GM18861 (cell line): Measurements from ENCODE around the gene FBXO48.

Experiments
- ATAC-seq: cut with Tn5 transposase; IDR thresholded peaks from one replicate; pipeline ENCODE4 v1.9.1; 2021; ENCODE audit not compliant: unreplicated experiment

FBXO48 gene

DNA sequence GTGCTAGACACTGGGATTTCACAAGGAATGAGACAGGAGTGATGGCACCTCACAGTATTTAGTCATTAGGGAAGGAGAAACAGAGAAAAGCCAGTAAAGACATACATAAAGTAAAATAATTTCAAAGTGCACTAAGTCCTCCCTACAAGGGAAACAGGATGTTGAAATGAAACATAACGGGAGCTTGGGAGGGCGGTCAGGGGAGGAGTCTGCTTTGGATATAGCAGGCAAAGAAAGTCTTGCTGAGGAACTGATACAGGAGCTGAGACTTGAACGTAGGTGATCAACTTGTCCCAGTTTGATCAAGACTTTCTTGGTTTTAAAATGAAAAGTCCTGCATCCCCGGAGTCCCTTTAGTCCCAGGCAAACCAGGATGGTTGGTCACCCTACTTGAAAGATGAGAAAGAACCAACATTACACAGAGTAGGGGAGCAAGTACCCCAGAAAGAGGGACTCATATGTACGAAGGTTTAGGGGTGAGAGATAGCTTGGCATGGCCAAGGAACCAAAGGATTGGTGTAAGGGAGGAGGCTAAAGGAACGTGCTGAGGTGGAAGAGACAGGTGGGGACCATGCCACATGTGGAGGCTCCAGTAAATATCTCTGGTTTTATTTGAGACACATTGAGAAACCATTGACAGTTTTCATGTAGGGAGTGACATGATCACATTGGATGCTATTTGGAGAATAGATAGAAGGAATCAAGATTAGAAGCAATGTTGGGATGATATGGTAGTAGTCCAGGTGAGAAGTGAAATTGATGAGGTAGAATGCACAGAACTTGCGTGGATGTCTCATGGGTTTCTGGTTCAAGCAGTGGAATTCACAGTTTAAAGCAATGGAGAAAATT is 28.4 kb downstream of the FBXO48 start:
- ATAC-seq = no peak

DNA sequence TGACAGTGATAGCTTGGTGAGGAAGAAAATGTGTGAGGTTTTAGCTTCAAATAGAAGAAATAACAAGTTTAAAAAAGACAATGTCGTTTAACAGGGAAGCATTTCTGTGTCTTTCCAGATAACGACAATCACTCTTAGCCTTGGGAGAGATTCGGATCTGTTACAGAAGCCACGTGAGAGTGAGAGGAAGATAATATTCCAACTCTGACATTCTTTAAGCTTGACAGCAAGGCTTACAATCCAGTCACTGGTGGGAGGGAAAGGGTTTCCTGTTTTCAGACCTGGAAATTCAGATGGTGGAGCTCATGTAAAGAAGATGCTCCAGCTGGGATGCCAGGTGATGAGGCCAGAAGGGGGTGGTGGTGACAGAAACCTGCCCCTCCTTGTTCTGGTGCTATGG is 30.8 kb downstream of the FBXO48 start:
- ATAC-seq = no peak

DNA sequence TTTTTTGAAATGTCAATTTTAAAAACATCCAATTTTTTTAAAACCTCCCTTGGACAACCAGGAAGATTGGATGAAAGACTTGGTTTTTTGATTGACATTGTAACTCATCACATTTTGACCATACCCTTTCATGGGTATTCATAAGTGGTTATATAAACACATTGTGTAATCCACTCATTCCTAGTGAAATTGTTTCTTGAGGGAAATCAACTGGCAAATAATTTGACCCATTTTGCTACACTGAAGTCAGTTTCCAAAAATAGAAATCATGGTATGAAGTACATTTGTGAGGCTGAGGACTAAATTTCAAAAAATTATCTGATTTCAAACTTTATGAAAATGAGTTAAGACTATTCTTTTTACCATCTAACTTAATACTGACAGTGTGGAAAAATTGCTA is 31.5 kb downstream of the FBXO48 start:
- no peak for ATAC-seq

DNA sequence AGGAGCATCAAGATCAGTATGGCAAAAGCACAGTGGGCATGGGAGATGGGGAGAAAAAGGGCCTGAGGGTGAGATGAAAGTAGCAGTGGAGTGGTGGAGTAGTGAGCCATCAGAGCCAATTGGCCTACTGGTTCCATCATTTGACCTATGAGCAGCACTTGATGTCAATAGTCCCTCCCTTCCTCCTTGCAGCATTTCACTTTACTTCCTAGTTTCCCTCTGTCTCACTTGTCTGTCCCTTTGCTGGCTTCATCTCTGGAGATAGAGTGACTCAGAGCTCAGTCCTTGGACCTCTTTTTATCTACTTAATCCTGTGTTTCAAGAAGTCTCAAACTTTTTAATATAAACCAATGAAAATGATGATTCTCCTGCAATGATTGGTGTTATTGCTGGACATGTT is 32.1 kb downstream of the FBXO48 start:
- ATAC-seq = no peak

DNA sequence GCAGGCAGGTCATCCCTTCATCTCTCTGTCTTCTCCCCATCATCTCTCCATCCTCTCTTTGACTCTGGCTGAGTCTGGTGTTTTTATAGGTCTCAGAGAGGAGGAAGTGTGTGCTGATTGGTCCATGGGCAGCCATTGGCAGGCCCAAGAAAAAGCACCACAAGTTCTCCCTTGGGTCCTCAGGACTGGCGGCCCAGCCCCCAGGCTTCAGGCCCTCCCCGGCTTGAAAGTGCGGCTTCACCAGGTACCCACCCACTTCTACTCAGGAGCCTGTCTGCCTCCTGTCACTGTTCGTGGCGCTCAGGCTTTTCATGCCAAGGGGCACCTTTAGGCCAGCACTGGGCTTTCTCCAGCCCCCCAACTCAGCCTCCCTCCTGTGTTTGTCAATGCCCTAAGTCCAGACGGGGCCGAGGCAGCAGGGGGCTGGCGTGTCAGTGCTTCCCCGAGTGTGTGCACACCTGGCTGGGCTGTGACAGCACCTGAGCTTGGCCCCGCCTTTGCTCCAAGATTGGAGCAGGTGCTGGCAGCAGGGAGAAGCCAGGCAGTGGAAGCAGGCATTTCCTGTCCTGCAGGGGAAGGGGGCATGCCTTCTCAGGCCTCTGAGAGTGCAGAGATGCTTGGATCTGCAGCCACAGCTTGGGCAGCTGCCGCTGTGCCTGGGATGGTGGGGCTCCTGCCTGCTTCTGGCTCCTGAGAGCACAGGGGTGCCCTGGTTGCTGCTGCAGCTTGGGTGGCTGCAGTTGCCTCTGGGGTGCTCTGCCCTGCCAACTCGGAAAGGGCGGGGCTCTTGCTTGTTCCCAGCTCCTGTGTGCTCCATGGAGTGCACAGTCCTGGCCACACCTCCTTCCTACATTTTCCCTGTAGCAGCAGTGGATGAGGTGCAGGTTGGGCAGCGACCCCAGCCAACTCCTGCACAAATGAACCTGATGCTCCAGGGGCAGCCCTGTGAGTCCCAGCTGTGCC is 34.1 kb downstream of the FBXO48 start:
- no peak for ATAC-seq

DNA sequence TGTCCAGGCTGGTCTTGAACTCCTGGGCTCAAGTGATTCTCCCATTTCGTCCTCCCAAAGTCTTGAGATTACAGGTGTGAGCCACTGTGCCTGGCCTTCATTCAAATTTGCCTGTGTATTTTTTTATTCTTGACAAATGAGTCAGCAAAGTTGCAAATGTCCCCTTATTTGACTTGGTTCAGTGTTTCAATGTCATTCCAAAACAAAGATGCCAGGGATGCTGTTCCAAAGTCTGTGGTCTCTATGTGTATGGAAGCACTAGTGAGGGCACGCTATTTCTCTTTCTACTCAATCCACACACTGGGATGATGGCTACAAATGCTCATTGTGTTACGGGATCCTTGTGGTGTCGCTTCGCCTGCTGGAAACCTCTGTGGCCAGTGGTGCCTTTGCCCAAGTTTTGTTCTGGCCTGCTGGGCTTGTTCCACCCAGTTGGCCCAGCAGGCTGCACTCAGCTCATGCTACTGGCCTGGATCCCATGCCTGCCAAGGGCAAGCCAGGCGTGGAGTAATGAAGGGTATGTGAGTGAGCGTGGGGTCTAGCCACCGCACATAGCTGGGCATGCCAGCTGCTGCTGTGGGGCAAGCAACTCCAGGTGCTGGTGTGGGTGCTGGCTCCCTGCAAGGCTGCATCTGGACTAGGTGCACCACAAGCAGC is 35.6 kb downstream of the FBXO48 start:
- no peak for ATAC-seq

DNA sequence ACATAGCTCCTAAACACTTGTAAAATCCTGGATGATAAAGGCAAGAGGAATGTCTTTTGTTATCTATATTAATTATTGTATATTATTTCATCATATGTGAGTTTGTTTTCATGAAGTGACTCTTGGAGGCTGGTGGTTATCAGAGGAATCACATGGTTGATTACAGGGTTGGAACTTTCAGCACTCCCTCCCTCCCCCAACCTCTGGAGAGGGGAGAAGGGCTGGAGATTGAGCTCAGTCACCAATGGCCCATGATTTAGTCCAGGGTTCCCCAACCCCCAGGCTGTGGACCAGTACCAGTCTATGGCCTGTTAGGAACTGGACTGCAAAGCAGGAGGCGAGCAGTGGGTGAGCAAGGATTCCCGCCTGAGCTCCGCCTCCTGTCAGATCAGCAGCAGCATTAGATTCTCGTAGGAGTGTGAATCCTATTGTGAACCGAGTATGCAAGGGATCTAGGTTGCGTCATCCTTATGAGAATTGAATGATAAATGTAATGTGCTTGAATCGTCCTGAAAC is 37.7 kb downstream of the FBXO48 start:
- ATAC-seq = no peak

DNA sequence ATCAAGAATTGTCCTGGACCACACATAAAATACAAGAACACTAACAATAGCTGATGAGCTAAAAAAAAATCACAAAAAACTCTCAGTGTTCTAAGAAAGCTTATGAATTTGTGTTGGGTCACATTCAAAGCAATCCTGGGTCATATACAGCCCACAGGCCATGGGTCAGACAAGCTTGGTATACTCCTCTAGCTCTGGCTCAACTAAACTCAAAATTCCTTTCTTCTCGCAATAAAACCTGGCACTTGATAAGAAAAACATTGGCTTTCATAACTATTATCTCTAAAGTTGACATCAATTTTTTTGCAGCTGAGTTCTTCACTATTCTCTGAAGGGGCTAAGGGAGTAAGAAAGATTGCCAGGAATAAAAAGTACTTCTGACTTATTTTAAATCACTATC is 38.3 kb downstream of the FBXO48 start:
- no peak for ATAC-seq

DNA sequence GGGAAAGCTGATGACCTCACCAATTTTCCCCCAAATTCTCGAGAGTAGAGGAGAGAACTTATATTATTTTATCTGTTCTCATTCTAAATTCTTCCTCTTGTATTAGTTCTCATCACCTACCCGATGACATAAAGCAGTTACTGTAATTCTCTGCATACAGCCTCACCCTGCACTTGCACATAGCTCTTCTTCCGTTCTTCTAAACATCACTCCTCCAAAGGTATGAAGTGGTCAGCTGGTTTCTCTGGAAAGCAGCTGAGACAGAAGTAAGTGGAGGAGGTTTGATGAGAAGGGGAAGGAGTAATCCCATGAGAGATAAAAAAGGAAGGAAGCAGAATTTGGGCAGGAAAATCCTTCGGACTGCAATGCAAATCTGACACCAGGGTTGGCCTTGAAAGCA is 39.0 kb downstream of the FBXO48 start:
- no peak for ATAC-seq

DNA sequence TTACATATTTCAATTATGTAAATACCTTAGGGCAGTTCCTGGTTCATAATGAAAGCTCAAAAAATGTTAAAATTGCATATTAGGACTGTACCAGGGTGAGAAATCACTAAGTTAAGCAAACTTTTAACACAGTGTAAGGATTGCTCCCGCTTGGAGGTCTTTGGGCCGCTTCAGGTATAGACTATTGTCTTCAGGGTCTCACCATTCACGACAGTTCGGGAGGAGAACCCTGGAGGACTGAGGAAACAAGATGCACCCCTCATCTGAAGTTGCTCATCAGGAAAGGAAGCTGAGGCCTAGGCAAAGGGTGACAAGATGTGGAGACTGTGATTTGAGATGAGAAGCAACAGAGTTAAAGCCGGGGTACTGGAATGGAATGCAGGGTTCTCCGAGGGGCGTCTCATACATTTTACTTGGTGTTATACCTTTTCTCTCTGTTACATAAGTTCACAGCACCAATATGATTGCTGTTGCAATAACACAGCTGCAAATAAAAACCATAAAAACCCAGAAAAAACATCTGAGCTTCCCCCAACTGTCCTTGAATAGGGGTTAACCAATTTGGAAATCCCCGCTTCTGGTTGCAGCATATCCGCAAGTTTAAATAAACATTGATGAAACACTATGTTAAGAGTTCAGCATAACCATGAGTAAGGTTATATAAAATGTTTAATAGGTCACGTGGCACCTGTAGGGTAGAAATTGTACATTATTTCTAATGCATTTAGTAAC is 40.1 kb downstream of the FBXO48 start:
- no peak for ATAC-seq

DNA sequence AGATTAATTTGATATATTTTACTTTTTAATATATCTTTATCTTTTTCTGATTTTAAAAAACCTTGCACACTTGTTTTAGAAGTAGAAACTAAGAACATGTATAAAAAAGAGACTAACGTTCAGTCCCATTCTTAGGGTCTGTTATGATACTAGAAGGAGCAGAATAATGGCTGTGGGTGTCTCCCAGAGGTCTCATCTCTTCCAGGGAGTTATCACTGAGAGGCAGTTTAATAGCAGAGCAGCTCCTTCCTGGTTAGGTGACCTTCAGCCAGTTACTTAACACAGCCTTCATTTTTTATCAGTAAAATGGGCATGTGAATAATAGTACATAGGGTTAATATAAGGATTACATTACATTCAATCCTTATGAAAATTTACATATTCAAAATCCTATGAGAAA is 40.6 kb downstream of the FBXO48 start:
- ATAC-seq = no peak

DNA sequence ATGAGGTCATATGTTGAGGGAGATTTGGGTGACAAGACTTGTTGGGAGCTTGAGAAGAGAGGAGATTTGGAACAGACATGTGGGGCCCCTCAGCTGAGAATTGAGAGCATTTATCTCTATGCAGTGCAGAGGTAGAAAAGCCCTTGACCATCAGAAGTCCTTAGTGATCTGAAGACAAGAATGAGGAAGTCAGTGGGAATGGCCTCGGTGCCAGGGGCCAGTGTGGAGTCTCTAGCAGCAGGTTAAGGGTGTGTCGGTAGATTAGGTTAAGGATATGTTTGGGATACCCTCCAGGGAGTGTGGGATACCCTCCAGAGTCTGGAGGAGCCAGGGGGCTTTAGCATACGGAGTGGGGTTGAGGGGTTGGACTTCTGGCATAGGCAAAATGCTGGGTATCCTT is 41.6 kb downstream of the FBXO48 start:
- ATAC-seq = no peak

DNA sequence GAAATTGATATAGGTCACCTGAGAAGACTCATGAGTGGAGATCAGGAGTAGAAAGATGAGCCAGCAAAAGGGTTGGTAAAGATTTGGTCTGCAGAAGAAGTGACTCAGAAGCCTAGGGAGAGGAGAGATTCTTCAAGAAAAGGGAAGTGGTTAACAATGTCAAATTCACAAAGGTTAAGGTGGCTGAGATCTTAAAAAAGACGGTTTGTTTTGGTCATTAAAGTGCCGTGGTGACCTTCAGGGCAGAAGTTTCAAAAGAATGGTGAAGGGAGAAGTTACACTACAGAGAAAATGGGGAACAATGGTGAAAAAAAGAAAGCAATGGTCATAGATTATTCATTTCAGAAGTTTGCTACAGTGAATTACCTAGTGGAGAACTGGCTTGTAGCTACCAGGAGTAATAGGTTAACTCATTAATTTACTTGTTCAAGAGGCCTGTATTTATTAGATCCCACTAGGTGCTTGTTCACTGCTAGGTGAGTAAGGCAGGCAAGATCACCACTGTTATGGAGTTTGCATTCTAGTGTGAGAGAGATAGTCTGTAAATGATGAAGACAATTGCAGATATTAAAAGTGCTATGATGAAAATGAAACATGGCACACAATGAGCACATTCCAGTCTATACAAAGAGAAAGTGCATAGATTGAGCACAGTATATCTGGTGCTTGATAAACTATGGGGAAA is 43.0 kb downstream of the FBXO48 start:
- peak; percentile 83 for ATAC-seq

DNA sequence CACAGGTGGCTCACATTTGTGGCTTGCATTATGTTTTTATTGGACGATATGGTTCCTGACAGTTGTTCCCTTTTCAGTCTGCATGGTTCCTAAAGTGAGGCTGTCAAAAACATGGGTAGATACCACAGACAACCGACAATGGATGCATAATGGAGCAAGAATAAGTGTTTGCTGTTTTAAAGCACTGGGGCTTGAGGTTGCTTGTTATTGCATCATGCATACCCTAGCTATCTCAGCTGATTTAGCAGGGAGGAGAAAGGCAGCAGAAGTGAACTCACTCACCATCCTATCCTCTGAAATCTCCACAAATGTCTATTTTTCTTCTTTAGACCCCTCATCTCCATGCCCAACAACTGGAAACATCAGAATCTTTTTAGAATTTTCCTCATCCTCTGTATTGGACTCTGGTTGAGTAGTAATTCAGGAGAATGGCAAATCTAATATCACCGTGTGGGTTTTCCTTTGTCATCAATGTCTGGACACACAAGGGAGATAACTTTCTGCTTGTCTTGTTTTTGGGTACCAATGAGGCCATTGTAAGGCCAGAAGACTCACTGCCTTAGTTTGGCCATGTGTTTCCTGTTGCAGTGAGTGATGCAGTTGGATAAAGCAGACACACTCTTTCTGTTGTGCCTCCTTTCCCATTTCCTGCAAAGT is 46.7 kb downstream of the FBXO48 start:
- ATAC-seq = no peak

DNA sequence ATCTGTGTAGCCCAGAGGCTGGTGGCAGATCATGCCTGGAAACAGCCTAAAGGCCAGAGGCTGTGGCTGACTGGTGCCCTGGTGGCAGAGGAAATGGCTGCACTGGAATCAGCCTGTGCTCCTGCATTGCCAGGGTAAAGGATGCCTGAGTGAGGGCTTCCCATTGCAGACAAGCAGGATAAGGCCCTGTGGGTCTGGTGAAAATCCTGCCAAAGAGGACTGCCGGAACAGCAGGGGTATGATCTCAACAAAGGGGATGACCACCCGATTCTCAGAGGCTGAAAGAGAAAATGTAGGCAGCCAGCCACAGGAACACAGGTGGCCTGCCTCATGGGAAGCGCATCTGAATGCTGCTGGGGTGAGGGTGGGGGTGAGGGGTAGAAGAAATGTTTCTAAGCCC is 48.2 kb downstream of the FBXO48 start:
- ATAC-seq = peak; percentile 47

DNA sequence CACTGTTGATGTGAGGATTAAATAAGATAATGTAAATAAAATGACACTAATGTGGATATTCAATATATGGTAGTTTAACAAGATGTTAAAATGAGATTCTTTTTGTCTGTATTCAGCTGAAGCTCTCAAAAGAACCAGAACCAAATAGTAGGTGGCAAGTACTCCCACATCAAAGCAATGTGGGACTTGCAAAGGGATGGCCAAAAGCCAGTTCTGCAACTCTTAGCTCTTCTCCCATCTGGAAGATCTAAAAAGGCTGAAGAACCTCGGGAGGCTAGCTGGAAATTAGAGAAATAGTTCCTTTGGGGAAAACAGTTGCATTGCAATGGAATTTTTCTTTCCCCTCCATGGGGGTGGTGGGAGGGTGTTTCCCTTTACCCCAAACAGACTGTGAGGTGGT is 48.7 kb downstream of the FBXO48 start:
- ATAC-seq = no peak

DNA sequence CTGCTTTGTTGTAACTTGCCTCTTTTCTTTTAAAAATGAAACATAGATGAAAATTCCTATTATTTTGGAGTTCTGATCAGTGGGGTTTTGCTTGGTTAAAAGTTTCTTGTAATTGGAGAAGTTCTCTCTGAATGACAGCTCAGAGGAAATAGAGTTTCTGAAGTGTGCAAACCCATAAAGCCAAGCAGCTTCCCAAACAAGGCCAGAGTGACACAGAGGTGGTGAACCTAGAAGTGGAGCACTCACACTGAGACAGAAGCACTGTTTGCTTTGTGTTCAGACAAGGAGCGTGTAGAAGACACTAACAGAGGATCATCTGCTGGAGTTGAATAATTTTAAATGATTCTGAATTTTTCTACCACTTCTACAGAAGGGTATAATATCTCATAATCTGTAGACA is 49.2 kb downstream of the FBXO48 start:
- no peak for ATAC-seq

DNA sequence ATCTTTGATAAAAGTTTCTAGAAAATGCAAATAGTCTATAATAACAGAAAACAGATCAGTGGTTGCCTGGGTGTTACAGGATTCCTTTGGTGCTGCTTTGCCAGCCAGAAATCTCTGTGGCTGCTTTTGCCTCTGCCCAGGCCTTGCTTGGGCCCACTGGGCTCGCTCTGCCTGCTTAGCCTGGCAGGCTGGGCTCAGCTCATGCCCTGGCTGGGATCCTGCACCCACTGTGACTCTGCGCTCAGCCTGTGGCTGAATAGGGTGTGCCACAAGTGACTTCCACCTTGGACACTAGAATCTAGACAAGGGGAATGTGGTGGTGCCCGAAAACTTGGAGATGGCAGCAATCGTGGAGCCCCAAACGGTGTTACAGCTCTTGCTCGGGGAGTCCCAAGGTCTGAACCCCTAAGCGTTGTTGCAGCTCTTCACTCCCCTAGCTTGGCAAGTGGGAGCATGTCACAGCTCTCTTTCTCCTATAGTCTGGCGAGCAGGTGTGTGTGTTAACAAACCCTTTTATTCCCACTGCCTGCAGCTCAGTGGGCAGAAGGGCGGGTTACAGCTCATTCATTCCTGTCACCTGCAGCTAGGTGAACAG is 50.9 kb downstream of the FBXO48 start:
- ATAC-seq = no peak

DNA sequence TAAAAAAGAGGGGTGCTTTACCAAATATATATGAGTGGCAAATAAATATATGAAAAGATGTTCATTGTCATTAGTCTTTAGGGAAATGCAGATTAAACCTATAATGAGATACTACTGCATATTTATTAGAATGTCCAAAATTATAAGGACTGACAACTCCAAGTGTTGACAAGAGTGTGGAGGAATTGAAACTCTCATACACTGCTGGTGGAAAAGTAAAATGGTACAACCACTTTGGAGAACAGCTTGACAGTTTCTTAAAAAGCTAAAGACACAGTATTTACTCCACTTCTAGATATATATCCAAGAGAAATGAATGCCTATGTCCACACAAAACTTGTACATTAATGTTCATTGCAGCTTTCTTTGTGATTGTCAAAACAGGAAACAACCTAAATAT is 51.6 kb downstream of the FBXO48 start:
- ATAC-seq = no peak
